ENCODE measurements around the gene NLRP11. TPM values are rescaled to one million over a fixed set of nuclear protein-coding genes. Genes with fewer than 3 reads are reported as not detected.

Gene NLRP11
- total RNA-seq, 2 donors from 2014 or later = not detected

DNA sequence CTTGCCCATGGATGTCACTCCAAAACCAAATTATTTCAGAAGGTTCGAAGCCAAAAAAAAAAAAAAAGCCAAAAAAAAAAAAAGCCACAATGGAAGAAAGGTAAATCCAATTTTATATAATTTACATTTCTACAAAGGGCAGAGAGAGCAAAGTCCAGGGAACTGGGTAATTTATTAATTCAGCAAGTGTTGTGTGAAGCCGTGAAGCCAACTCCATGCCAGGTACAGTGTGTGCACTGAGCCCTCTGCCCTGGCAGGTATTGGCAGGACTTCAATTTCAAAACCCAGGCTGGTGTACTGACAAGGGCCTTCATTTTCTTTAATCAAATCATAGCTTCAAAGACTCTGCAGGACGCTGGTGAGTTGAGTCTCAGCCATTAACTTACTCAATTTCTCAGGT, 78.4 kb downstream of the NLRP11 start:
- Histone ChIP-seq H3K27me3 (no peaks in the 10 kb centered on the region), H3K9me3 (no peaks in the 10 kb centered on the region), H3K4me1 (peaks cover 27% of the 10 kb centered on the region), H3K36me3 (replicated peaks in 1 of 2; ENCODE audit: insufficient read depth in 1 of 2, low read depth in 2 of 2) (no peaks in the 10 kb centered on the region), H3K4me3 (no peak overlapping the region), H3K27ac (peak overlapping the region in 2 of 4 donors; percentile 24 to 53)
- intact Hi-C loops (cut with DNase I) = no loop called here
- ATAC-seq (peak; percentile 100), DNase-seq (peak; percentile 83 to 94 (median 91))
- TF ChIP-seq POLR2A (IDR thresholded peaks at IDR 0.05) = no peak
- TF ChIP-seq CTCF (IDR thresholded peaks at IDR 0.05) = no peak
- WGBS, 2 donors = 7 to 19% methylated on average over 3 of the region's 3 CpGs

GRCh38 chr19:55750715-55751114, 81.1 kb downstream of the NLRP11 start:
- ATAC-seq = no peak
- H3K36me3 ChIP-seq (replicated peaks in 1 of 2; ENCODE audit: insufficient read depth in 1 of 2, low read depth in 2 of 2) = no peaks in the 10 kb centered on the region
- peaks cover 27% of the 10 kb centered on the region for H3K4me1 ChIP-seq
- TF ChIP-seq POLR2A (IDR thresholded peaks at IDR 0.05) (no peak), CTCF (IDR thresholded peaks at IDR 0.05) (no peak)
- H3K27me3 ChIP-seq = no peaks in the 10 kb centered on the region
- no peak overlapping the region for H3K27ac ChIP-seq
- H3K9me3 ChIP-seq = no peaks in the 10 kb centered on the region
- intact Hi-C loops (cut with DNase I) = no loop called here
- DNase-seq = no peak
- 62 to 73% methylated on average over 6 of the region's 6 CpGs for WGBS, 2 donors
- no peak overlapping the region for H3K4me3 ChIP-seq

DNA sequence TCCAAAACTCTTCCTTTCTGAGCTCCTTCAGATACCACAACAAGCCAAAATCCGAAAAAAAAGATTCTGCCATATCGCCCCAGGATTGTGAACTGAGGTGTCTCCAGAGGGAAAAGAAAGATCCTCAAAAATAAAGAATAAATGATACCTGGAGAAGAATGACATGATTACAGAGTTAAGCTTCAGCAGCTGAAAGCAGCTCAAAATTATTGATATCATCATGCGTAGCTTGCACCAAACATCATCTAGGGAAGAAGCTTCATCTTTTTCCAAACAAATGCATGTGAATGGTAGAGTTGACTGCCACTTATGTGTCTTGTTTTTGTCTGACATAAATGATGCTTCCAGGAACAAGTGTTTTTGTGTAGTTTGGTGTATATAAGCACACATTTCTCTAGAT, 93.5 kb downstream of the NLRP11 start, which contains the start of gene NLRP9:
TSS of gene NLRP9 (minus strand) at position 101 of the 400 bp plus-strand sequence. CDS start at position 73, 28 bp downstream.
- Histone ChIP-seq H3K4me1 (no peaks in the 10 kb centered on the region), H3K9me3 (no peaks in the 10 kb centered on the region), H3K27ac (no peak within 1 kb of the TSS), H3K27me3 (no peaks in the 10 kb centered on the region), H3K4me3 (no peak within 1 kb of the TSS), H3K36me3 (replicated peaks in 1 of 2; ENCODE audit: insufficient read depth in 1 of 2, low read depth in 2 of 2) (no peaks in the 10 kb centered on the region)
- no peak for TF ChIP-seq CTCF (IDR thresholded peaks at IDR 0.05)
- TF ChIP-seq POLR2A (IDR thresholded peaks at IDR 0.05) = no peak
- DNase-seq = no peak
- intact Hi-C loops (cut with DNase I) = no loop called here
- 77 to 80% methylated on average over 3 of the region's 3 CpGs for WGBS, 2 donors
- ATAC-seq = no peak

Other genes with a start within 250 kb of the NLRP11 start
- gene FIZ1, start 232.5 kb downstream of the NLRP11 start, total RNA-seq = 10 to 100 TPM in 1 of 2 donors, 1 to 10 TPM in 1; 5.7 to 13.5 TPM
- 10 to 100 TPM; 29.7 to 45.4 TPM for gene ZNF524, start 231.7 kb downstream of the NLRP11 start, total RNA-seq
- gene ZNF865, start 226.4 kb downstream of the NLRP11 start, total RNA-seq = 10 to 100 TPM in 1 of 2 donors, 1 to 10 TPM in 1; 6.5 to 14.8 TPM
- gene ZNF784, start 207.4 kb downstream of the NLRP11 start, total RNA-seq = 1 to 10 TPM; 6.9 to 9.6 TPM
- gene ZNF580, start 191.0 kb downstream of the NLRP11 start, total RNA-seq = 10 to 100 TPM; 29.7 to 36.1 TPM
- 10 to 100 TPM; 16.8 to 20.2 TPM for gene ZNF581, start 188.3 kb downstream of the NLRP11 start, total RNA-seq
- gene CCDC106, start 183.8 kb downstream of the NLRP11 start, total RNA-seq = 10 to 100 TPM in 1 of 2 donors, 1 to 10 TPM in 1; 5.9 to 15.0 TPM
- gene U2AF2, start 177.0 kb downstream of the NLRP11 start, total RNA-seq = 100 to 1,000 TPM in 1 of 2 donors, 10 to 100 TPM in 1; 53.4 to 106 TPM
- gene EPN1, start 156.8 kb downstream of the NLRP11 start, total RNA-seq = 10 to 100 TPM; 52.1 to 52.4 TPM
- not detected for gene NLRP9, start 93.6 kb downstream of the NLRP11 start, total RNA-seq
- gene RFPL4A, start 72.9 kb downstream of the NLRP11 start, total RNA-seq = not detected
- 1 to 10 TPM in 1 of 2 donors, not detected in 1; 2.3 TPM for gene RFPL4AL1, start 62.9 kb downstream of the NLRP11 start, total RNA-seq
- not detected for gene NLRP4, start 4.5 kb upstream of the NLRP11 start, total RNA-seq
- not detected for gene NLRP13, start 100.3 kb upstream of the NLRP11 start, total RNA-seq
- gene NLRP8, start 115.8 kb upstream of the NLRP11 start, total RNA-seq = not detected
- not detected for gene NLRP5, start 154.8 kb upstream of the NLRP11 start, total RNA-seq